A549 treated with Hydrocortisone at 1 μM for 4 hours (cell line): ENCODE data around the gene AMPD1. TPM values are rescaled to one million over a fixed set of nuclear protein-coding genes. Genes with fewer than 3 reads are reported as not detected.

ENCODE experiments used
- total RNA-seq: library from RNA; stranded (reverse); fragments of 200-300 nt; extraction: Qiagen RNA extraction; gene quantifications from 5 replicates; pipeline ENCODE4 v1.2.3, GENCODE V29; 2022

AMPD1 gene
- total RNA-seq = not detected in 5 replicates

DNA sequence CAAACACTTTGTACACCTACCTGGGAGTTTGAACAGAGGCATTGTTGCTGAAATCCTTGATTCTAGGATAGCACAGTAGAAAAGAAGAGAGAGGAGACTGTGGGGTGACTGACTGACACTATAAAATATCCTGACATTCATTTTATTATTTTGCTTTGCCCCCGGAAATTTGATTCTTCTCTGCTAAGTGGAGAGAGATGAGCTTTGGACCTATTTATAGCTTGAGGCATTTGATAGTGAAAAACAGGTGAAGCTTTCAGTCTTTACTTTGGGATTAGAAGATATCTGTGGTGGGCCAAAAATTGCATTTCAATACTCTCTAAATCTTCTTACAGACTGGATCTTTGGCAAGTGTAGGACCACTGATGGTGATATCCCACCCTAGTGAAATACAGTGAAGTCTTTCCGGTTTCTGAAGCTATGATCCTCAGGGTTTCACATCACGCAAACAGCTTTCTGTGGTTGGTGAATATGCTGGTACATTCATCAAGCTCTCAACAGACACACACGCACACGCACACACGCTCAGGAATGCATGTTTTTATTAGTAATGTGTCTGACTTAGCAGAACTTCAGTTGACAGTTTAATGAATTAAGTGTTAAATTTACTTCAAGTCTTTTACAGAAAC lies at the start of gene AMPD1:
TSS of gene AMPD1 (minus strand) at position 117 of the 629 bp plus-strand sequence. CDS start at position 42, 75 bp downstream.

DNA sequence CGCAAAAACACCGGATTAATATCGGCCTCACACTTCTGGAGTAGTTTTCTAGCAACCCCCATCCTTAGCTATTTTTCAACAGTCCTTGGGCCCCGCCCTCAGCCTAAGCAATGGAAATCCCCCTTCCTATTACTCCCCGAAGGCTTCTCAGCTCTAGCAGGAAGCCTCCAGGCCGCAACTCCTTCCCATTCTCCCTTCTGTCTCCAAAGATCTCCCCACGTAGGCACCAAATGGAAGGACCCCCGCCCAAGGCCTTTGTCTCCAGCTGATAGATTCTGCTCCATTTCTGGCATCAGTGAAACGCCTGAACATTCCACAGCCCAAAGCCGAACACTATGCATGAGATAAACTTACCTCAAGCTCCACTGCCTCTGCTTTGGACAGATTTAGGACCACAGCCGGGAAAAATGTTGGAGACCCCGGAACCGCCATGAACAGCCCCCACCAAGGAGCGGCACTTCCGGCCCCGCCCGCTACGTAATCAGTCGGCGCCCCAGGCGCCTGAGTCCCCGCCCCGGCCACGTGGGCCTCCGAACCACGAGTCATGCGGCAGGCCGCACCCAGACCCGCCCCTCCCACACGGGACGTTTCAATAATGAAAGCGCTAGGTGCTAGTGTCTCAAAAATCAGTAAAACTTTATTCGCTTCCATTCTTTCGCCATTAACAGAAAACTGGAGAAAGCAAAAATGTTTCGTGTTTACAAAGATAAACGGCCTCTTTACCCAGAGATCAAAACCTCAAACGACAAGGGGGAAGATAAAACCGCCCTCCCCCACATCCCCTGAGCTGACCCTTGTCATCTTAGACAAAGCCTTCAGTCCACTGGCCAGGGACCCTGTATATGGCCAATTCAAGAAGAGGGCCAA lies 21.2 kb upstream of the AMPD1 start, which contains the start of gene NRAS:
TSS of gene NRAS (minus strand) at position 468 of the 867 bp plus-strand sequence. CDS start 611 bp downstream, outside the sequence.

DNA sequence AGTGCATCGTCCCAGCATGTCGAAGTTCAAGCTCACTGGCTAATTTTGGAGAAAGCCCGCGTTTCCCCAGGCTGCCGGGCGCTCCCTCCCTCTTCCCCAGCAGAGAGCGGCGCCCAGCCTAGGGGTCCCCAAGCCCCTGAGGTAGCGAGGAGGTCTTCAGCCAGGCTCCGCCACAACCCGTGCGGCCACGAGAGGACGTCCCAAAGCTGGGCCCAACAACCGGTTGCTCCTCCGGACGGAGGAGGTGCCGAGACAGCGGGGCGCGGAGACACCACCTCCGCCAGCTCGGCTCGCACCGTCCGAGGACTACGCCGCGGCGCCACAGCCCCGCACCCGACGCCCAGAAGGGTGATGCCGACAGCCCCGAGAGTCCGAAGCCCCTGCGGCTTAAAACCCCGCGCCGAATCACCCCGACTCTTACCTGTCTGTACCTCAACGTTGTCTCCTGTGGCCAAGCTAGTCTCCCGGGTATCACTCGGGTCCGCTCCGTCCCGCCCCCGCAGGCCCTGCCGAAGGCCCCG lies 25.7 kb downstream of the AMPD1 start, which contains the start of gene DENND2C:
TSS of gene DENND2C (minus strand) at position 488 of the 521 bp plus-strand sequence. CDS start 44,065 bp downstream, outside the sequence.

Other genes starting within 250 kb of the AMPD1 start
- 10.4 to 13.0 TPM (median 11.7 TPM) in 5 replicates for gene TRIM33, start 184.3 kb downstream of the AMPD1 start, total RNA-seq
- 24.7 to 29.4 TPM (median 25.8 TPM) in 5 replicates for gene BCAS2, start 113.9 kb downstream of the AMPD1 start, total RNA-seq
- 0.28 to 0.47 TPM (median 0.37 TPM) in 5 replicates for gene DENND2C, start 25.5 kb downstream of the AMPD1 start, total RNA-seq
- 25.1 to 39.0 TPM (median 28.8 TPM) in 5 replicates for gene NRAS, start 21.2 kb upstream of the AMPD1 start, total RNA-seq
- 116 to 177 TPM (median 130 TPM) in 5 replicates for gene CSDE1, start 62.4 kb upstream of the AMPD1 start, total RNA-seq
- gene SIKE1, start 85.1 kb upstream of the AMPD1 start, total RNA-seq = 15.6 to 20.8 TPM (median 16.7 TPM) in 5 replicates
- gene SYCP1, start 159.3 kb upstream of the AMPD1 start, total RNA-seq = not detected in 5 replicates